ENCODE measurements around the gene RYR2. TPM values are rescaled to one million over a fixed set of nuclear protein-coding genes. Genes with fewer than 3 reads are reported as not detected.

Gene RYR2
- total RNA-seq, 6 experiments from 2014 or later: 0.05 to 0.17 TPM; not detected in 4

DNA sequence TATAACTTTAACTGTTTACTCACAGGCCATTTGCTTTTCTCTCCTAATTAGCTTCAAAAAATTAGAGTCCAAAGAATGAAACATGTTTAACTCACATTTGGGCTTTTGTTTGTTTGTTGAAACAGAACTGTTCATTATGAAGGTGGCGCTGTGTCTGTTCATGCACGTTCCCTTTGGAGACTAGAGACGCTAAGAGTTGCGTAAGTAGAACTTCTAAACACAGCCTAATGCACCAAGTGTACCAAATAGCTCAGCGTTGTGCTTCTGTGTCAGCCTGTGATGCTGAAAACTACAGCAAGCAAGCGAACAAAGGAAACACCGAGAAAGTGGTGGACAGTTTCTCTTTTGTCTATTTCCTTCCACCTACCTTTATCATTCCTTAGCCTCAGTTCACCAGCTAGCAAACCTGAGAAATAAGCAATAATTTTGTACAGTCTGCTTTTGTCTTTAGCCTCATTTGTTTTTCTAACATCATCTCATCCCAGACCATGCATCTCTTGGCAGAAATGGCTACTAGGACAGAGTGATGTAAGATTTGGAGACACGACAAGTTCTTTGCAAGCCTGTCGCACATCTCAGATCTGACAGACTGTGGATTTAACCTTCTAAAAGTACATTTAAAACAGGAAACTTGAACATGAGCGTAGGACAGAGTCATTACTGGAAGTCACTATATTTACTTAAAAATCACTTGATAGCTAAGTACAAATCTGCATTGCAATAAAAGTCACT is 375.1 kb downstream of the RYR2 start:
- Mint-ChIP-seq H3K4me3 (no peak overlapping the region), H3K36me3 (ENCODE audit: low read depth) (0 out of 2 replicates have a peak, but pooled peaks cover 5% of the 10 kb centered on the region), H3K27me3 (ENCODE audit: insufficient read depth) (no peaks in the 10 kb centered on the region; the same call in 1 of the 2 replicates), H3K4me1 (ENCODE audit: low read depth) (no peaks in the 10 kb centered on the region), H3K9me3 (peaks cover 7% of the 10 kb centered on the region), H3K27ac (no peak overlapping the region)
- TF ChIP-seq, protein P1, sequence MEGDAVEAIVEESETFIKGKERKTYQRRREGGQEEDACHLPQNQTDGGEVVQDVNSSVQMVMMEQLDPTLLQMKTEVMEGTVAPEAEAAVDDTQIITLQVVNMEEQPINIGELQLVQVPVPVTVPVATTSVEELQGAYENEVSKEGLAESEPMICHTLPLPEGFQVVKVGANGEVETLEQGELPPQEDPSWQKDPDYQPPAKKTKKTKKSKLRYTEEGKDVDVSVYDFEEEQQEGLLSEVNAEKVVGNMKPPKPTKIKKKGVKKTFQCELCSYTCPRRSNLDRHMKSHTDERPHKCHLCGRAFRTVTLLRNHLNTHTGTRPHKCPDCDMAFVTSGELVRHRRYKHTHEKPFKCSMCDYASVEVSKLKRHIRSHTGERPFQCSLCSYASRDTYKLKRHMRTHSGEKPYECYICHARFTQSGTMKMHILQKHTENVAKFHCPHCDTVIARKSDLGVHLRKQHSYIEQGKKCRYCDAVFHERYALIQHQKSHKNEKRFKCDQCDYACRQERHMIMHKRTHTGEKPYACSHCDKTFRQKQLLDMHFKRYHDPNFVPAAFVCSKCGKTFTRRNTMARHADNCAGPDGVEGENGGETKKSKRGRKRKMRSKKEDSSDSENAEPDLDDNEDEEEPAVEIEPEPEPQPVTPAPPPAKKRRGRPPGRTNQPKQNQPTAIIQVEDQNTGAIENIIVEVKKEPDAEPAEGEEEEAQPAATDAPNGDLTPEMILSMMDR (IDR thresholded peaks at IDR 0.05): no peak
- no peak for DNase-seq

GRCh38 chr1:237428809-237429208 is 386.8 kb downstream of the RYR2 start:
- TF ChIP-seq, protein P1 (IDR thresholded peaks at IDR 0.05): no peak
- Mint-ChIP-seq H3K27me3 (ENCODE audit: insufficient read depth) (no peaks in the 10 kb centered on the region), H3K9me3 (peaks cover 27% of the 10 kb centered on the region), H3K4me3 (no peak overlapping the region), H3K27ac (no peak overlapping the region), H3K36me3 (ENCODE audit: low read depth) (no peaks in the 10 kb centered on the region), H3K4me1 (ENCODE audit: low read depth) (no peaks in the 10 kb centered on the region)
- no peak for DNase-seq

- TF ChIP-seq, protein P1 (IDR thresholded peaks at IDR 0.05): no peak
- H3K27me3 Mint-ChIP-seq (ENCODE audit: insufficient read depth): no peaks in the 10 kb centered on the region
Observed at GRCh38 chr1:237429252-237429651, 387.3 kb downstream of the RYR2 start.

DNA sequence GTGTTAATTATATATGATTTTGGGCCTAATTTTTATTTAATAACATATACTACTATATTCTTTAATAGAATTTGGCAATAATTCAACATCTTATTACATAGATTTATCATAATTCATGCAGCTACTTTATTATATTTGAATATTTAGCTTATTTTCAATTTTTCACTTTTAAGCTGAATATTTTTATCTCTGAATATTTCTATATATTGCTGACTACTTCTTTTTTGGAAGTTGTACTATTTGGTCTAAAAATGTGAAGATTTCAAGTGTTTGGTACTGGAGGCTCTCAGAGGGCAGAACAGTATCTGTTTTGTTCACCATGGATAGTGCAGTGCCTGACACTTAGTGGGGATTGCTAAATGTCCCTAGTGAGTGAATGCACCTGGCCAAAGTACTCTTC is 389.5 kb downstream of the RYR2 start:
- DNase-seq: no peak
- TF ChIP-seq, protein P1 (IDR thresholded peaks at IDR 0.05): no peak
- Mint-ChIP-seq H3K4me1 (ENCODE audit: low read depth) (no peaks in the 10 kb centered on the region), H3K36me3 (ENCODE audit: low read depth) (no peaks in the 10 kb centered on the region), H3K4me3 (no peak overlapping the region), H3K9me3 (peaks cover 40% of the 10 kb centered on the region), H3K27me3 (ENCODE audit: insufficient read depth) (no peaks in the 10 kb centered on the region), H3K27ac (no peak overlapping the region)

More at GRCh38 chr1:237429252-237429651, 387.3 kb downstream of the RYR2 start:
- Mint-ChIP-seq H3K9me3 (peaks cover 30% of the 10 kb centered on the region), H3K4me1 (ENCODE audit: low read depth) (no peaks in the 10 kb centered on the region), H3K4me3 (no peak overlapping the region), H3K27ac (no peak overlapping the region), H3K36me3 (ENCODE audit: low read depth) (no peaks in the 10 kb centered on the region)
- DNase-seq: no peak

DNA sequence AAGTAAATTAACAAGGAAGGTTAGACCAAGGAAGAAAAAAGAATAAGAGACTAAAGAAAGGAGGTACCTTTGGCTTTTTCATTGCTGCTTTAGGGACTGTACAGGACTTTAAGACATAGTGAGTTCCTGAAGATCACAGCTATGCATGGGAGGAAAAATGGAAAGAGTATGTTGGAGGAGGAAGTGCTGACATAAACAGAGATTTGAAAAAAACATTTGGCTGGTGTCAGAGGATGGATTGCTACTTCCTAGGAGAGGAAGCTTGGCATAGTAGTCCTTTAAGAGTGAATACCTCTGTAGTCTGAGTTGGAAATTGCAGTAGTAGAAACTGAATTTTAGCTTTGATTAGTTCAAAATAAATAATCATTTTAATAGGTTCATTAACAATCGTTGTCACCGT is 398.4 kb downstream of the RYR2 start:
- TF ChIP-seq, protein P1 (IDR thresholded peaks at IDR 0.05): no peak
- Mint-ChIP-seq H3K36me3 (ENCODE audit: low read depth) (no peaks in the 10 kb centered on the region), H3K4me1 (ENCODE audit: low read depth) (no peaks in the 10 kb centered on the region), H3K4me3 (no peak overlapping the region), H3K9me3 (peaks cover 49% of the 10 kb centered on the region), H3K27ac (no peak overlapping the region), H3K27me3 (ENCODE audit: insufficient read depth) (no peaks in the 10 kb centered on the region)
- DNase-seq: no peak
